ENCODE measurements around the gene SOAT2. TPM values are rescaled to one million over a fixed set of nuclear protein-coding genes. Genes with fewer than 3 reads are reported as not detected.

SOAT2 gene
- under 1 TPM; 0.12 to 0.34 (median 0.18) TPM for total RNA-seq (2021; fragmentation: NEBNext Ultra II Directional; extraction: Animal tissue kit (Norgen Biotek cat#: 25700))
- long read RNA-seq: 0 reads

GRCh38 chr12:53102883-53103807, at the start of gene SOAT2:
TSS of gene SOAT2 (plus strand) at chr12:53103486. CDS start at chr12:53103578, 92 bp downstream.
- TF ChIP-seq CTCF (IDR thresholded peaks at IDR 0.05): no peak
- H3K27me3 Mint-ChIP-seq (ENCODE audit: insufficient read depth): peaks cover under 1% of the 10 kb centered on the region; the same call in 1 of the 2 replicates
- H3K36me3 Mint-ChIP-seq (ENCODE audit: low read depth): no peaks in the 10 kb centered on the region
- DNase-seq: no peak
- no peaks in the 10 kb centered on the region for H3K9me3 Mint-ChIP-seq
- H3K27ac Mint-ChIP-seq: peak within 1 kb of the TSS; percentile 10; the same call in 1 of the 2 replicates
- no peak within 1 kb of the TSS for H3K4me3 Mint-ChIP-seq
- peaks cover 19% of the 10 kb centered on the region for H3K4me1 Mint-ChIP-seq (ENCODE audit: low read depth)

GRCh38 chr12:53054112-53054878, 49.0 kb upstream of the SOAT2 start:
- TF ChIP-seq CTCF (IDR thresholded peaks at IDR 0.05): no peak
- Mint-ChIP-seq H3K36me3 (ENCODE audit: low read depth) (peaks cover 7% of the 10 kb centered on the region), H3K27me3 (ENCODE audit: insufficient read depth) (peaks cover 5% of the 10 kb centered on the region), H3K4me3 (peak overlapping the region; percentile 77), H3K27ac (peak overlapping the region; percentile 69), H3K4me1 (ENCODE audit: low read depth) (peaks cover 48% of the 10 kb centered on the region), H3K9me3 (no peaks in the 10 kb centered on the region)
- DNase-seq: no peak

- DNase-seq: no peak
- H3K27ac Mint-ChIP-seq: no peak overlapping the region
- peaks cover 7% of the 10 kb centered on the region for H3K36me3 Mint-ChIP-seq (ENCODE audit: low read depth)
- peaks cover 11% of the 10 kb centered on the region for H3K27me3 Mint-ChIP-seq (ENCODE audit: insufficient read depth)
- H3K4me3 Mint-ChIP-seq: no peak overlapping the region
- H3K9me3 Mint-ChIP-seq: no peaks in the 10 kb centered on the region
- no peak for TF ChIP-seq CTCF (IDR thresholded peaks at IDR 0.05)
- H3K4me1 Mint-ChIP-seq (ENCODE audit: low read depth): peaks cover 39% of the 10 kb centered on the region
Measured at GRCh38 chr12:53055471-53056266, 47.6 kb upstream of the SOAT2 start.

GRCh38 chr12:53056296-53056695, 47.0 kb upstream of the SOAT2 start:
- TF ChIP-seq CTCF (IDR thresholded peaks at IDR 0.05): no peak
- H3K4me1 Mint-ChIP-seq (ENCODE audit: low read depth): peaks cover 34% of the 10 kb centered on the region
- no peaks in the 10 kb centered on the region for H3K9me3 Mint-ChIP-seq
- no peak overlapping the region for H3K27ac Mint-ChIP-seq
- H3K4me3 Mint-ChIP-seq: no peak overlapping the region
- peaks cover 17% of the 10 kb centered on the region for H3K27me3 Mint-ChIP-seq (ENCODE audit: insufficient read depth)
- peaks cover 7% of the 10 kb centered on the region for H3K36me3 Mint-ChIP-seq (ENCODE audit: low read depth)
- DNase-seq: no peak

- H3K36me3 Mint-ChIP-seq (ENCODE audit: low read depth): peaks cover 7% of the 10 kb centered on the region
- no peaks in the 10 kb centered on the region for H3K9me3 Mint-ChIP-seq
- peaks cover 22% of the 10 kb centered on the region for H3K27me3 Mint-ChIP-seq (ENCODE audit: insufficient read depth)
- peaks cover 32% of the 10 kb centered on the region for H3K4me1 Mint-ChIP-seq (ENCODE audit: low read depth)
- no peak for DNase-seq
- TF ChIP-seq CTCF (IDR thresholded peaks at IDR 0.05): no peak
- no peak overlapping the region for H3K4me3 Mint-ChIP-seq
- no peak overlapping the region for H3K27ac Mint-ChIP-seq
Measured at GRCh38 chr12:53056901-53057300, 46.4 kb upstream of the SOAT2 start.

Data from HFFc6 (cell line).